Activated CD8-positive, alpha-beta memory T cell treated with anti-CD3 and anti-CD28 coated beads, Interleukin-2, amount 50 U/mL, for 48 hours (primary cell): Measurements from ENCODE around the gene RPS6KA1.

Source experiments
- DNase-seq: peaks from one replicate; pipeline ENCODE4 v3.0.0-alpha.2; 2020

The RPS6KA1 gene

GRCh38 chr1:26533951-26534509, 4.5 kb downstream of the RPS6KA1 start:
- no peak for DNase-seq

DNA sequence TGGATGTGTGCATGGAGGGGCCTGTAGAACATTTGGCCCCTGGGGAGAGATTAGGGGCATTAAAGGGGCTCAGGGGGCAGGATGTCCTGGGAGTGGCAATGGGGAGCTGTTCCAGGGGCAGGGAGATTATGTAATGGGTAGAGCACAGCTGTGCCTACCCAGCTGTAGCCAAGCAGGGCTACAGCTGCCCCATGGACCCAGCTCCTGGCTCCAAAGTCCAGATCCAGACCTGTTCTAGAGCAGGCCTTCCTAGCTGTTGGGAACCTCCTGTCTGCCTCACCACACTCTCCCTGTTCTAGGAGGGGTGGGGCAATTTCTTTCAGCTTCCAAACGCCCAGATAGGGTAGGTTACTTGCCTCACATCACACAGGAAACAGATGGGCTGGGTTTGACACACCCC, 5.6 kb downstream of the RPS6KA1 start:
- no peak for DNase-seq

DNA sequence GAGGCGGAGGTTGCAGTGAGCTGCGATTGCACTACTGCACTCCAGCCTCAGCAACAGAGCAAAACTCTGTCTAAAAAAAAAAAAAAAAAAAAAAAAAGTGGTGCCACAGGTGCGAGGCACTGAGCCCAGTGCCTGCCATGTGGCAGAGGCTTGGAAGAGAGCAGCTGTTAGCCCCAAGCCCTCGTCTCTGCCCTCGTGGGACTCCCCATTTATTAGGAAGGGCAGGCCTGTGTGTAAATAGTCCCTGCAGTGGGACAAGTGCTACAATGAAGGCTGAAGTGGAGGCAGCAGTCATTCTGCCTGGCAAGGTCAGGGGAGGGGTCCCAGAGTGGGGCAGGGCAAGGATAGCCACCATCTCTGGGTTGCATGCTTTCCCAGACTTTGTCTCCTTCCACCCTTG, 6.5 kb downstream of the RPS6KA1 start:
- DNase-seq, result no peak

GRCh38 chr1:26536521-26536920, 7.0 kb downstream of the RPS6KA1 start:
- DNase-seq, result no peak

DNA sequence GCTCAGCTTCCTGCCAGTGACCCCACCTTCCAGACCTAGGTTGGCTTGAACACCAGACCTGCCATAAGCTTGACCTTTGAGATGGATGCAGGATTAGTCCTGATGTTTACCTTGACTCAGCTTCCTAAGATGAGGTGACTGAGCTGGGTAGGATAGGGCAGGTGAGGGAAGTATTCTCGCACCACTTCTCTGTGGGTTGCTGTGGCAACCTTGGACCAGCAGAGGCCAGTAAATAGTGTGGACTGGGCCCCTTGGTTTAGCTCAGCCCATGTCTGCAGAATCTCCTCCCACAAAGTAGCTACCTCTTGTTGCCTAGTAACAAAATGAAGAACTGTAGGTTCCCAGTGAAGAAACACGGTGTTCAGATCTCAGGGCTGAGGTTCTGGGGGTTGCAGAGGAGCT, 8.4 kb downstream of the RPS6KA1 start:
- DNase-seq, result no peak

DNA sequence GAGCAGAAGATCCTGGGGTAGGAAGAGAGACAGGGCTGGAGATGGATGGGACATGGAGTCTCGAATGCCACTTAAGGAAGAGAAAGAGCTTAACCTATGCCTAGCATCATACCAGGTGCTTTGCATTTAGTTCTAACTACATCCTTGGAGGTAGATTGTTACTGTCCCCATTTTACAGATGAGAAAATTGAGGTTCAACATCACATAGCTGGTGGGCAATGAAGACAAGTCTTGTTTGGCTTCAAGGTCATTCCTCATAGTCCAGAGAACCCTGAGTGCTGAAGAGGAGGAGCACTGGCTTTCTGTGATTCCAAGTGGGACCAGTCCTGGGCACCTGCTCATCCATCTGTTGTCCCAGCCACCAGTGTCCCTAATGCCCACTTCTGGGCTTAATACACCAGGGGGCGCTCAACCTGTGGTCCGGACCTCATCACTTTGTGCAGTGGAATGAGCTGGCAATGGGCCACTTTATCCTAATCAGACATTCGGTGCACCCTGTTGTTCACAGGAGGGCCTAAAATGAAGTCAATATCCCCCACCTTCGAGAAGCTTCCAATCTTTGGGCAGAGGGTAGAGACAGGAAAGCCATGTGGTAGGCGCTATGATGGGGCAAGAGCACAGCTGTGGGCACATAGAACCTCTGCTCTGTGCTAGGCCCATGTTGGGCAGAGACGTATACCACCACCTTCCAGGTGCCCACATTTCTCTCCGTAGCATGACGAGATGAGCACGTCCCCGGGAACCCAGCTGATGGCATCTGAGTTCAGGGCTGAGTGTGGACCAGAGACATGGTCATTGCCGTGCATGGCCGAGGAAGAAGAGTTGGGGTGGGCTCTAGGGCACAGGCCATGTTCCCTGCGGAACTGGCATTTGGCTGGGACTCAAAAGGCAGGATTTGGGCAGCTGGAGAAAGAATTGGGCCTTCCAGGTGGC, 9.2 kb downstream of the RPS6KA1 start:
- DNase-seq, result peak; percentile 79

GRCh38 chr1:26539722-26540121, 10.2 kb downstream of the RPS6KA1 start:
- no peak for DNase-seq

GRCh38 chr1:26540351-26540750, 10.8 kb downstream of the RPS6KA1 start:
- DNase-seq, result no peak

GRCh38 chr1:26541431-26541815, 11.9 kb downstream of the RPS6KA1 start:
- no peak for DNase-seq

DNA sequence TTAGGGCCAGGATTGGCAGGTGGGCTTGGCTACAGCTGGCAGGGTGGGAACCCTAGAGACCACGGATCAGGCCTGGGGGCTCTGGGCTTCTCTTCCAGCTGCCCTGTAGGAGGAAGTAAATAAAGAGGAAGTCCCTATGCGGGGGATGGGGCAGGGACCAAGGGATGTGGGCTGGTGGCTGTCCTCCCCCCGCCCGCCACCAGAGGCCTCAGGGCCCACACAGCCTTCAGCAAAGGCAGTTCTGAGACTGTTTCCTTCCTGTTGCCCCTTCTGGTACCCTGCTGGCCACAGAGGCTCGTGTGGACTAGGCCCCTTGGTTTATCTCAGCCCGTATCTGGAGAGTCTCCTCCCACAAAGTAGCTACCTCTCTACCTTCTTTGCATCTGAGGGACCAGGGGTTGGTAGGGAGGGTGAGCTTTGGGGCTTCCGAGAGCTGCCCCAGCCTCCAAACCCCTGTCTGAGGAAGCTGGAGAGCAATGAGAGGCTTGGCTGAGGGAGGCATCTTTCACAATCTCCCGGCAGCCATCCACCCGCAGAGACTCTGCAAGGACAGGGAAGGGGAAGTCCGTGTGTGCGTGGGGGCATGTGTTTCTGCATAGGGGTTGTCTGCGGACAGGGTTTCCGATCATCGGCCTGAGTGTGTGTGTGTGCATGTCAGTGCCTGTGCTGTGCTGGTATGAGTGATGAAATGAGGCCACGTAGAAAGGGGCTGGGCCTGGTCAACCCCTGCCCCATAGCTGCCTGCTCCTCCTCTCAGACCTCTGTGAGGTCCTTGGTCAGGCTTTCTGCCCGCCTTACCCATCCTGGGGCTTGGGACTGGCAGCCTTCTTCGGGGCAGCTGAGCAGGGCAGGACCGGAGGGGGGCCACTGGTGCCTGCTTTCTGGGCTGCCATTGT, 12.5 kb downstream of the RPS6KA1 start:
- DNase-seq, result peak; percentile 90

GRCh38 chr1:26542771-26543451, 13.3 kb downstream of the RPS6KA1 start:
- no peak for DNase-seq

DNA sequence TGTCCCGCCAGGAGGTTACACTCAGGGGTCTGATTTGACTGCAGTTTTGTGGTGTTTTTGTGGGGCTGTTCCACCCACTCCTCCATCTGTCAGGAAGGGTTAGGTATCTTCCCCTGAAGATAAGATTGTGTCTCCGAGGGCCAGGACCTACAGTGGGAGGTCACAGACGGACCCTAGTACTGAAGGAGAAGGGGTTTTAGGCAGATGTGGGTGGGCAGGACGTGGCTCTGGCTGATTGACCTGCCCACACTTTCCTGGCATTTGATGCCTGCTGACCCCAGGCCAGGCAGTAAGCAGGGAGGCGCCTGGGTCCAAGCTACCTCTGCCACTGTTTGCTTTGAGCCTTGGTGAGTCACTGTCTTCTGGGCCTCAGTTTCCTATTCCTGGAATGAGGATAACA, 13.9 kb downstream of the RPS6KA1 start:
- no peak for DNase-seq

GRCh38 chr1:26544126-26544525, 14.6 kb downstream of the RPS6KA1 start:
- no peak for DNase-seq

- DNase-seq, result no peak
Measured at GRCh38 chr1:26545969-26546323, 16.4 kb downstream of the RPS6KA1 start.

DNA sequence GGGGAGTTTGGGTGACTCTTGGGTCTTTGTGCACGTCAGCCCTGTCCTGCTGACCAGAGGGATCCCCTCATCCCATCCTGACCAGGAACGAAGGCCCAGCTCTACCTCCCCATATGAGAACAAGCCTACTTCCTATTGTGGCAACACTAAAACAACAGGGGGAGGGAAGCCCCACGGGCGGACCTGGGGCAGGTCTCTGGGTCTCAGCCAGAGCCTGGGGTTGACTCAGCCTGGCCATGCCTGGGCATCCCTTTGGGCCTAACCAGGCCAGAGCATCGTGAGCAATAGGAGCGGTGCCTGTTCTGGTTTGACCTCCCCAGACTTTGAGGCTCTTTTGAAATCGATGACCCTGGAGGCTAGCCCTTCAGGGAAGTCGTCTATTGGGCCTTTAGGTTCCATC, 16.8 kb downstream of the RPS6KA1 start:
- DNase-seq, result no peak

DNA sequence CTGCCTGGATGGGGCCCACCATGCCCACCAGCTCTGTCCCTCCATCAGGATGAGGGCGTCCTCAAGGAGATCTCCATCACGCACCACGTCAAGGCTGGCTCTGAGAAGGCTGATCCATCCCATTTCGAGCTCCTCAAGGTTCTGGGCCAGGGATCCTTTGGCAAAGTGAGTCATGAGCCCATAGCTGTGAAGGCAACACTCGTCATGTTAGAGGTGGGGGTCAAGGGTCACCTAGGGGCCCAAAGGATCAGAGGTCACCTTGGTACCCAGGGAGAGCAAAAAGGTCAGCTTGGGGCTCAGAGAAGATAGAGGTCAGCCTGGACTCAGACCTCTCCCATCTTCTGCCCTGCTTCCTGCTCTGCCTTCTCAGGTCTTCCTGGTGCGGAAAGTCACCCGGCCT, 17.3 kb downstream of the RPS6KA1 start:
- DNase-seq, result no peak

- no peak for DNase-seq
Measured at GRCh38 chr1:26548841-26549240, 19.3 kb downstream of the RPS6KA1 start.

DNA sequence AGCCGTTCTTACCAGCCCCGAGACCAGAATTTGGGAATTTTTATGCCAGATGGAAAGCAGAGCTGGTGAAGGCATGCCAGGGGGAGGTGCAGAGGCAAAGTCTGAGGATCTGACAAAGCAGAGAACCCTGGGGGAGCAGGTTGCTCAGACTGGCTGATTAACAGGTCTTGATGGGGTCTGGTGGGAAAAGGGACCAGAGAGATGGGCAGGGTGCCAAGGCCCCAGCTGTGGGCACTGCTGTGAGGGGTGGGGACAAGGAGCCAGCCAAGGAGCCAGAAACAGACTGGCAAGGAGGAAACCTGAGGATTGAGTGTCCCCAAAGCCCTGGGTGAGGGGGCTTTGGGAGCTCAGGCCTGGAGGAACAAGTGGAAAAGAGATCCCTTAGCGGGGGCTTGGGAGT, 21.4 kb downstream of the RPS6KA1 start:
- DNase-seq, result no peak

DNA sequence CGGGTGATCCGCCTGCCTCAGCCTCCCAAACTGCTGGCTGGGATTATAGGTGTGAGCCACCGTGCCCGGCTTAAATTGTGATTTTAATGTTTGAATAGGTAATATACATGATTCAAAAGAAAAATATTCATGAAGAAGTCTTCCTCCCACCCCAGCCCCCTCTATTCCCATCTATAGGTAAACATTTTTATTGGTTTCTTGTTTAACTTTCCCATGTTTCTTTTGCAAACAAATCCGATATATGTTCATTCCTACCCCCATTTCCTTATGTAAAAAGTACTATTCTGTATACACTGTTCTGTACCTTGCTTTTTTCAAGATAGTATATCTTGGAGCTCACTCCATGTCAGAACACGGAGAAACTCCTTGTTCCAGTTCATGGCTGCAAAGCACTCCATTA, 23.2 kb downstream of the RPS6KA1 start:
- DNase-seq, result no peak

- DNase-seq, result no peak
Measured at GRCh38 chr1:26553942-26554682, 24.6 kb downstream of the RPS6KA1 start.

DNA sequence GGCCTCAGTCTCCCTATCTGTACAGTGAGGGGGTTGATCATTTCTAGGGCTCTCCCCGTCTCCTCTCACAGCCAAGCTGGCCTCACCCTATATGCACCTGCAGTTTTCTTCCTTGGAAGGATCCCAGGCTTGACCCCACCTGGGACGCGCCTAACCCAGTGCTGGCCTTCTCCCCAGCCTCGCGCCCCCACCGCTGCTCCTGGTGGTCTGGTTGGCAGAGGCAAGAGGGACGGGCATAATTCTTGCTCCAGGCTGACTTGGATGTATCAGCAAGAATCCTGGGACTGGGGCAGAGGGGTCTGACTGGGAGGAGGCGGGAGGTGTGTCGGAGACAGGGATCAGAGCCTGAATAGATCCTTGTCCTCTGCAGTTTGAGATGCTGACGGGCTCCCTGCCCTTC, 25.2 kb downstream of the RPS6KA1 start:
- no peak for DNase-seq

DNA sequence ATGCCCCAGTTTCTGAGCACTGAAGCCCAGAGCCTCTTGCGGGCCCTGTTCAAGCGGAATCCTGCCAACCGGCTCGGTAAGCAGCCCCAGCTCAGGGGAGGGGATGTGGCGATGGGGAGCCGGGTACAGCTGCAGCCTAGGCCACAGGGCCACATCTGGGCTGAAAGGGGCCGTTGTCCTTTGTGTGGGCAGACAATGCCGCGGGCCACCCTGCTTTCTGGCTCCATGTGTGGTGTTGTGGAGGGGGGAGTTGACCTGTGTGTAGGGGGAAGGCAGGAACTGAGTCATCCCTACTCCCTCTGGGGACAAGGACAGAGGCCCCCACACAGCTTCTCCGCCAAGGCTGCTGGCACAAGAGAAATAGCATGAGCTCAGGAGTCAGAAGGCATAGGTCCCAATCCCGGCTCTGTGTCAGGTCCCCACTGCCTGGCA, 26.0 kb downstream of the RPS6KA1 start:
- no peak for DNase-seq
